ENCODE measurements around the gene HEATR9. TPM values are rescaled to one million over a fixed set of nuclear protein-coding genes. Genes with fewer than 3 reads are reported as not detected.

Gene HEATR9
- total and polyA plus RNA-seq, 2 of the 13 experiments (the other 11 are each of a cell fraction or from before 2014, with no cell fraction given): not detected

- TF ChIP-seq TFDP2 (CRISPR knock-in tag; IDR thresholded peaks at IDR 0.05): peak; percentile 68
- TF ChIP-seq, protein P1, sequence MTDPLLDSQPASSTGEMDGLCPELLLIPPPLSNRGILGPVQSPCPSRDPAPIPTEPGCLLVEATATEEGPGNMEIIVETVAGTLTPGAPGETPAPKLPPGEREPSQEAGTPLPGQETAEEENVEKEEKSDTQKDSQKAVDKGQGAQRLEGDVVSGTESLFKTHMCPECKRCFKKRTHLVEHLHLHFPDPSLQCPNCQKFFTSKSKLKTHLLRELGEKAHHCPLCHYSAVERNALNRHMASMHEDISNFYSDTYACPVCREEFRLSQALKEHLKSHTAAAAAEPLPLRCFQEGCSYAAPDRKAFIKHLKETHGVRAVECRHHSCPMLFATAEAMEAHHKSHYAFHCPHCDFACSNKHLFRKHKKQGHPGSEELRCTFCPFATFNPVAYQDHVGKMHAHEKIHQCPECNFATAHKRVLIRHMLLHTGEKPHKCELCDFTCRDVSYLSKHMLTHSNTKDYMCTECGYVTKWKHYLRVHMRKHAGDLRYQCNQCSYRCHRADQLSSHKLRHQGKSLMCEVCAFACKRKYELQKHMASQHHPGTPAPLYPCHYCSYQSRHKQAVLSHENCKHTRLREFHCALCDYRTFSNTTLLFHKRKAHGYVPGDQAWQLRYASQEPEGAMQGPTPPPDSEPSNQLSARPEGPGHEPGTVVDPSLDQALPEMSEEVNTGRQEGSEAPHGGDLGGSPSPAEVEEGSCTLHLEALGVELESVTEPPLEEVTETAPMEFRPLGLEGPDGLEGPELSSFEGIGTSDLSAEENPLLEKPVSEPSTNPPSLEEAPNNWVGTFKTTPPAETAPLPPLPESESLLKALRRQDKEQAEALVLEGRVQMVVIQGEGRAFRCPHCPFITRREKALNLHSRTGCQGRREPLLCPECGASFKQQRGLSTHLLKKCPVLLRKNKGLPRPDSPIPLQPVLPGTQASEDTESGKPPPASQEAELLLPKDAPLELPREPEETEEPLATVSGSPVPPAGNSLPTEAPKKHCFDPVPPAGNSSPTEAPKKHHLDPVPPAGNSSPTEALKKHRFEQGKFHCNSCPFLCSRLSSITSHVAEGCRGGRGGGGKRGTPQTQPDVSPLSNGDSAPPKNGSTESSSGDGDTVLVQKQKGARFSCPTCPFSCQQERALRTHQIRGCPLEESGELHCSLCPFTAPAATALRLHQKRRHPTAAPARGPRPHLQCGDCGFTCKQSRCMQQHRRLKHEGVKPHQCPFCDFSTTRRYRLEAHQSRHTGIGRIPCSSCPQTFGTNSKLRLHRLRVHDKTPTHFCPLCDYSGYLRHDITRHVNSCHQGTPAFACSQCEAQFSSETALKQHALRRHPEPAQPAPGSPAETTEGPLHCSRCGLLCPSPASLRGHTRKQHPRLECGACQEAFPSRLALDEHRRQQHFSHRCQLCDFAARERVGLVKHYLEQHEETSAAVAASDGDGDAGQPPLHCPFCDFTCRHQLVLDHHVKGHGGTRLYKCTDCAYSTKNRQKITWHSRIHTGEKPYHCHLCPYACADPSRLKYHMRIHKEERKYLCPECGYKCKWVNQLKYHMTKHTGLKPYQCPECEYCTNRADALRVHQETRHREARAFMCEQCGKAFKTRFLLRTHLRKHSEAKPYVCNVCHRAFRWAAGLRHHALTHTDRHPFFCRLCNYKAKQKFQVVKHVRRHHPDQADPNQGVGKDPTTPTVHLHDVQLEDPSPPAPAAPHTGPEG (CRISPR knock-in tag; IDR thresholded peaks at IDR 0.05): peak; percentile 56; the same call in 1 of the 2 replicates
- no peak; the same call in 1 of the 2 replicates for TF ChIP-seq XBP1 (CRISPR knock-in tag; IDR thresholded peaks at IDR 0.05)
- TF ChIP-seq KDM4B (CRISPR knock-in tag; IDR thresholded peaks at IDR 0.05): no peak
- TF ChIP-seq PHF8 (CRISPR knock-in tag; IDR thresholded peaks at IDR 0.05): peak; percentile 99
- TF ChIP-seq, protein P2, sequence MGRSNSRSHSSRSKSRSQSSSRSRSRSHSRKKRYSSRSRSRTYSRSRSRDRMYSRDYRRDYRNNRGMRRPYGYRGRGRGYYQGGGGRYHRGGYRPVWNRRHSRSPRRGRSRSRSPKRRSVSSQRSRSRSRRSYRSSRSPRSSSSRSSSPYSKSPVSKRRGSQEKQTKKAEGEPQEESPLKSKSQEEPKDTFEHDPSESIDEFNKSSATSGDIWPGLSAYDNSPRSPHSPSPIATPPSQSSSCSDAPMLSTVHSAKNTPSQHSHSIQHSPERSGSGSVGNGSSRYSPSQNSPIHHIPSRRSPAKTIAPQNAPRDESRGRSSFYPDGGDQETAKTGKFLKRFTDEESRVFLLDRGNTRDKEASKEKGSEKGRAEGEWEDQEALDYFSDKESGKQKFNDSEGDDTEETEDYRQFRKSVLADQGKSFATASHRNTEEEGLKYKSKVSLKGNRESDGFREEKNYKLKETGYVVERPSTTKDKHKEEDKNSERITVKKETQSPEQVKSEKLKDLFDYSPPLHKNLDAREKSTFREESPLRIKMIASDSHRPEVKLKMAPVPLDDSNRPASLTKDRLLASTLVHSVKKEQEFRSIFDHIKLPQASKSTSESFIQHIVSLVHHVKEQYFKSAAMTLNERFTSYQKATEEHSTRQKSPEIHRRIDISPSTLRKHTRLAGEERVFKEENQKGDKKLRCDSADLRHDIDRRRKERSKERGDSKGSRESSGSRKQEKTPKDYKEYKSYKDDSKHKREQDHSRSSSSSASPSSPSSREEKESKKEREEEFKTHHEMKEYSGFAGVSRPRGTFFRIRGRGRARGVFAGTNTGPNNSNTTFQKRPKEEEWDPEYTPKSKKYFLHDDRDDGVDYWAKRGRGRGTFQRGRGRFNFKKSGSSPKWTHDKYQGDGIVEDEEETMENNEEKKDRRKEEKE (IDR thresholded peaks at IDR 0.05): no peak
- peak; percentile 63; the same call in 1 of the 2 replicates for TF ChIP-seq NFKBIZ (CRISPR knock-in tag; IDR thresholded peaks at IDR 0.05)
- TF ChIP-seq ZNF382 (CRISPR knock-in tag; IDR thresholded peaks at IDR 0.05; ENCODE audit: borderline replicate concordance): no peak
- no peak for TF ChIP-seq TRIM22 (IDR thresholded peaks at IDR 0.05)
- TF ChIP-seq HNRNPH1 (optimal IDR thresholded peaks at IDR 0.05; ENCODE audit: low read depth, low read length): no peak
- TF ChIP-seq ZNF776 (CRISPR knock-in tag; IDR thresholded peaks at IDR 0.05): no peak
- TF ChIP-seq, protein P3, sequence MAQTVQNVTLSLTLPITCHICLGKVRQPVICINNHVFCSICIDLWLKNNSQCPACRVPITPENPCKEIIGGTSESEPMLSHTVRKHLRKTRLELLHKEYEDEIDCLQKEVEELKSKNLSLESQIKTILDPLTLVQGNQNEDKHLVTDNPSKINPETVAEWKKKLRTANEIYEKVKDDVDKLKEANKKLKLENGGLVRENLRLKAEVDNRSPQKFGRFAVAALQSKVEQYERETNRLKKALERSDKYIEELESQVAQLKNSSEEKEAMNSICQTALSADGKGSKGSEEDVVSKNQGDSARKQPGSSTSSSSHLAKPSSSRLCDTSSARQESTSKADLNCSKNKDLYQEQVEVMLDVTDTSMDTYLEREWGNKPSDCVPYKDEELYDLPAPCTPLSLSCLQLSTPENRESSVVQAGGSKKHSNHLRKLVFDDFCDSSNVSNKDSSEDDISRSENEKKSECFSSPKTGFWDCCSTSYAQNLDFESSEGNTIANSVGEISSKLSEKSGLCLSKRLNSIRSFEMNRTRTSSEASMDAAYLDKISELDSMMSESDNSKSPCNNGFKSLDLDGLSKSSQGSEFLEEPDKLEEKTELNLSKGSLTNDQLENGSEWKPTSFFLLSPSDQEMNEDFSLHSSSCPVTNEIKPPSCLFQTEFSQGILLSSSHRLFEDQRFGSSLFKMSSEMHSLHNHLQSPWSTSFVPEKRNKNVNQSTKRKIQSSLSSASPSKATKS (CRISPR knock-in tag; IDR thresholded peaks at IDR 0.05): peak; percentile 60; the same call in 1 of the 2 replicates
- TF ChIP-seq RORA (CRISPR knock-in tag; IDR thresholded peaks at IDR 0.05): no peak
- TF ChIP-seq ZMYM4 (CRISPR knock-in tag; IDR thresholded peaks at IDR 0.05): peak; percentile 71
- no peak for TF ChIP-seq TBL1XR1 (IDR thresholded peaks at IDR 0.05; ENCODE audit: borderline replicate concordance, low read length, partially characterized antibody)
These were observed 59.5 kb downstream of the HEATR9 start, which contains the start of gene TAF15 (continued) for GRCh38 chr17:35808962-35809854.

Data from HepG2 (cell line).